ENCODE results near the gene ALDH18A1.

Gene ALDH18A1

DNA sequence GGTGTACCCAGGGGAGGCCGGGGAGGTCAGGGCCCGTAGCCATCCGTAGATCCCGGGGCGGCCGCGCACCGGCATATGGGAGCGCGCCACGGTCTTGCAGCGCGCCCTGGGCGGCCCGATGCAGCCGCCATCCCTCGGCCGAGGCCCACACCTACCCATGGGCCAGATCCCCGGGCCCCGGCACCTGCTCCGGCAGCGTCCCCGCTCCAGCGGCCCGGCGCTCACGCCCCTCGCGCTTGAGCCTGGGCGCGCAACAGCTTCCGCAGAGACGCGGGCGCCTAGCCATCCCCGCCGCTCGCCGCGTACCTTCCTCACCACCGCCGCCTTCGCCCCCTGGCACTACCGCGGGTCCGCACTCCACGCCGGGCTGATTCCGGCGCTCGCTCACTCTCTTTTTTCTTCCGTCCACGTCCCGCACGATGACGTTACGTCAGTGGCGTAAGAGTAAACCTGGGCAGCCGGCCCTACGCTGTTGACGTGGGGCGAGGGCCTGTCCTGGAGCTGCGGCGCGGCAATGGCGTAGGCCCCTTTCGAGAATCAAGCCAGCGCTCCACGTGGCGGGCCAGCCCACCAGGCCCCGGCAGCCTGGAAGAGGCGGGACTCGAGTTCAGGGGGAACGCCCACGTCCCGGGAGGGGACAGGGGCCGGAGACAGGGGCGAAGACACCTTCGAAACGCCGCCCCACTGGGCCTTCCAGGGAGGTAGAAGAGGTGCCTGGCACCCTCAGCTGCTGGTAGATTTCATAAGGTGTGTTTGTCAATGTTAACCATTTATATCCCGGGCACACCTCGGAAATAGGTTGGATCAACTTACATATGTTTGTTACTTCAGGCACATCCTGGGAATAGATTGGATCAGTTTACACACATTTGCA is at the start of gene ALDH18A1:
Gene ALDH18A1 (minus strand): TSS at position 421 of the 874 bp plus-strand sequence. CDS start 3,334 bp downstream, outside the sequence.
- no peaks in the 10 kb centered on the region for H3K27me3 ChIP-seq (ENCODE audit: control insufficient read depth, insufficient read depth, low read length)
- WGBS (ENCODE audit: insufficient coverage, insufficient read length), result no CpG with 5 or more reads among the region's 83 CpGs
- peak within 1 kb of the TSS; percentile 95 for H3K4me3 ChIP-seq (ENCODE audit: low read length)
- no peak within 1 kb of the TSS for H3K27ac ChIP-seq (ENCODE audit: low read length)
- H3K36me3 ChIP-seq (ENCODE audit: control insufficient read depth, insufficient read depth, low read length), result peaks cover 4% of the 10 kb centered on the region; the same call in 1 of the 2 replicates
- no peaks in the 10 kb centered on the region for H3K4me1 ChIP-seq (ENCODE audit: control insufficient read depth, insufficient read depth, low read length)
- H3K9me3 ChIP-seq (ENCODE audit: control insufficient read depth, insufficient read depth, low read length), result no peaks in the 10 kb centered on the region
- peak; percentile 91 for DNase-seq (ENCODE audit: low read depth, low spot score)

GRCh38 chr10:95698415-95698814 is 41.9 kb upstream of the ALDH18A1 start:
- no peak for DNase-seq (ENCODE audit: low read depth, low spot score)
- no peaks in the 10 kb centered on the region for H3K9me3 ChIP-seq (ENCODE audit: control insufficient read depth, insufficient read depth, low read length)
- WGBS (ENCODE audit: insufficient coverage, insufficient read length), result no CpG with 5 or more reads among the region's 2 CpGs
- H3K36me3 ChIP-seq (ENCODE audit: control insufficient read depth, insufficient read depth, low read length), result no peaks in the 10 kb centered on the region
- H3K4me1 ChIP-seq (ENCODE audit: control insufficient read depth, insufficient read depth, low read length), result no peaks in the 10 kb centered on the region
- no peaks in the 10 kb centered on the region for H3K27me3 ChIP-seq (ENCODE audit: control insufficient read depth, insufficient read depth, low read length)
- H3K4me3 ChIP-seq (ENCODE audit: low read length), result no peak overlapping the region
- no peak overlapping the region for H3K27ac ChIP-seq (ENCODE audit: low read length)

GRCh38 chr10:95697429-95697828 is 40.9 kb upstream of the ALDH18A1 start:
- Histone ChIP-seq H3K27ac (ENCODE audit: low read length) (no peak overlapping the region), H3K27me3 (ENCODE audit: control insufficient read depth, insufficient read depth, low read length) (no peaks in the 10 kb centered on the region), H3K4me3 (ENCODE audit: low read length) (no peak overlapping the region), H3K9me3 (ENCODE audit: control insufficient read depth, insufficient read depth, low read length) (no peaks in the 10 kb centered on the region), H3K36me3 (ENCODE audit: control insufficient read depth, insufficient read depth, low read length) (no peaks in the 10 kb centered on the region), H3K4me1 (ENCODE audit: control insufficient read depth, insufficient read depth, low read length) (no peaks in the 10 kb centered on the region)
- no CpG with 5 or more reads among the region's 3 CpGs for WGBS (ENCODE audit: insufficient coverage, insufficient read length)
- no peak for DNase-seq (ENCODE audit: low read depth, low spot score)

GRCh38 chr10:95694665-95695064 is 38.2 kb upstream of the ALDH18A1 start:
- WGBS (ENCODE audit: insufficient coverage, insufficient read length), result no CpG with 5 or more reads among the region's 18 CpGs
- H3K27ac ChIP-seq (ENCODE audit: low read length), result no peak overlapping the region
- no peaks in the 10 kb centered on the region for H3K27me3 ChIP-seq (ENCODE audit: control insufficient read depth, insufficient read depth, low read length)
- H3K4me1 ChIP-seq (ENCODE audit: control insufficient read depth, insufficient read depth, low read length), result no peaks in the 10 kb centered on the region
- no peak overlapping the region for H3K4me3 ChIP-seq (ENCODE audit: low read length)
- H3K9me3 ChIP-seq (ENCODE audit: control insufficient read depth, insufficient read depth, low read length), result no peaks in the 10 kb centered on the region
- no peak for DNase-seq (ENCODE audit: low read depth, low spot score)
- peaks cover 2% of the 10 kb centered on the region; the same call in 1 of the 2 replicates for H3K36me3 ChIP-seq (ENCODE audit: control insufficient read depth, insufficient read depth, low read length)

DNA sequence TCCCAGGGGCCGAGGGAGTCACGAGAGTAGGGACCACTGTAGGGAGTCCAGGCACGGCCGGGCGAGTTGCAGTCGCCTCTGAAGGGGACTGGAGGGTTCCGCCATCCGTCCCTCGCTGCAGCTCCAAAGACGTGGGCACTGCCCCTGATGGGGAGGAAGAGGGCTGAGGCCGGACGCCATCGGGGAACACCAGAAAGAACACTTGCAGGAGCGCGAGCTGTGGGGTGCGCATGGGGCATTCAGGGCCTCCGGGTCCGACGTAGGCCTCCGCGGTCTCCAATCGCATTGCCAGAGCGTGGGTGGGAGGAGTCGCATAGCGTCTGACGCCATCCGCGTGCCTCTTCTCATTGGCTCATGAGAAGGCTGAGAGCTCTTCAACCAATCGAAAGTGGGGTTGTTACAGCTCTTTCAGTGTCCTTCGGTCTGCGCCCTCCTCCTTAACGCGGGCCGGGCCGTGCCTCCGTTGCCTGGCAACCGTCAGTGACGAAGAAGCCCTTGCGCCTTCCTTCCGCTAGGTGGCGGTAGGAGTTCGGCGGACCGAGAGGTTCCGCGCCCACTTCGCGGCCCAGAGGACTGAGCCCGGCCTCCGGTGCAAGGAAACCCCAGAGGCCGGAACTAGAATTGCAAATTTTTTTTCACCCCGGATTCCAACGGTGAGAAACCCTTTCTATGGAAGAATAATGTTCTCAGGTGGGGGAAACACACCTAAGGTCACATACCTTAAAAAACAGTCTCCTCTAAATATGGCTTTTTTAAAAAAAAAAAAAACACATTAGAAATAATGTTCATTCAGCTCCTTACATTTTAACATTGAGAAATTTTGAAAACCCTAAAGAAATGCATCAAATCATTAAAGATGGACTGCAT is 37.4 kb upstream of the ALDH18A1 start, which contains the start of gene TCTN3:
Gene TCTN3 (minus strand): TSS at position 260 of the 867 bp plus-strand sequence. CDS start 28 bp downstream, at position 232.
- H3K27ac ChIP-seq (ENCODE audit: low read length), result no peak within 1 kb of the TSS
- no peaks in the 10 kb centered on the region for H3K27me3 ChIP-seq (ENCODE audit: control insufficient read depth, insufficient read depth, low read length)
- peaks cover 2% of the 10 kb centered on the region; the same call in 1 of the 2 replicates for H3K36me3 ChIP-seq (ENCODE audit: control insufficient read depth, insufficient read depth, low read length)
- peak; percentile 97 for DNase-seq (ENCODE audit: low read depth, low spot score)
- no peaks in the 10 kb centered on the region for H3K4me1 ChIP-seq (ENCODE audit: control insufficient read depth, insufficient read depth, low read length)
- H3K9me3 ChIP-seq (ENCODE audit: control insufficient read depth, insufficient read depth, low read length), result no peaks in the 10 kb centered on the region
- WGBS (ENCODE audit: insufficient coverage, insufficient read length), result no CpG with 5 or more reads among the region's 53 CpGs
- peak within 1 kb of the TSS; percentile 88; the same call in 1 of the 2 replicates for H3K4me3 ChIP-seq (ENCODE audit: low read length)

DNA sequence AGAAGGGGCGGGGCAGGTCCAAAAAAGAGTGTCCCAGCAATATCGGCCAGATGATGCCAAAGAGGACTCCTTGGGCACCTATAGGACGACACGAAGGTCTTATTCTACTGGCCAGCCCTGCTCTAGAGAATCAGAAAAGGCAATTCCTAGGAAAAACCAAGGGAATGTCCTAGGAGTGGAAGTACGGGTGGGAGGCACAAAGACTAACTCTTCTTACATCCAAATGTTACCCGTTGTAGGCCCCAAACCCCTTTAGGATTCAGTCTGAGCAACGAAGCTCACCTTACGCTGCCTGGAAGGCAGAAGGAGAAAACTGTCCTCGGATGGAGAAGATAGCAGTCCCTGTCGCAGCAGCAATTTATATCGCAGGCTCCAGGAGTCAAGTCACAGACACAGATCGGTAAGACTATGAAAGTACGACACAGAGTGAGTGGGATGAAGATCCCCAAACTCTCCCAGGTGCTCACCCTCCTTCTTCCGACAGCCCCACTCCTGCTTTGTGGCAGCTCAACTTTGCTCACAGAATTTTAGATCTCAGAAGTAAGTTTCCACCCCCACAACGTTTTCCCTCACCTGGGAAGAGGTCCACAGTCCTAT is 36.7 kb upstream of the ALDH18A1 start:
- no peak for DNase-seq (ENCODE audit: low read depth, low spot score)
- Histone ChIP-seq H3K27ac (ENCODE audit: low read length) (no peak overlapping the region), H3K4me3 (ENCODE audit: low read length) (peak overlapping the region; percentile 88; the same call in 1 of the 2 replicates)

DNA sequence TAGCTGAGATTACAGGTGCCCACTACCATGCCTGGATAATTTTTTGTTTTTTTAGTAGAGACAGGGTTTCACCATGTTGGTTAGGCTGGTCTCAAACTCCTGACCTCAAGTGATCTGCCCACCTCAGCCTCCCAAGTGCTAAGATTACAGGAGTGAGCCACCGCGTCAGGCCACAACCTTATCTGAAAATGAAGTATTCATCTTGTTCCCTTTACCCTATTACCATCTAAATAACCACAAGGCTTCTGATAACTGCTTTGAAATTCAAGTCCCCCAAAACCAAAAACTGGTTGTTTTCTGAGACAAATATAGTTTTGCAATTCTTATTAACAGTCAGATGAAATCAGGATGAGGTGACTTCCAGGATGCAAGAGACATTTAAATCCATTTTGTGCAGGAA is 34.8 kb upstream of the ALDH18A1 start:
- DNase-seq (ENCODE audit: low read depth, low spot score), result no peak
- Histone ChIP-seq H3K27ac (ENCODE audit: low read length) (no peak overlapping the region), H3K4me1 (ENCODE audit: control insufficient read depth, insufficient read depth, low read length) (no peaks in the 10 kb centered on the region), H3K27me3 (ENCODE audit: control insufficient read depth, insufficient read depth, low read length) (no peaks in the 10 kb centered on the region), H3K4me3 (ENCODE audit: low read length) (no peak overlapping the region), H3K9me3 (ENCODE audit: control insufficient read depth, insufficient read depth, low read length) (no peaks in the 10 kb centered on the region), H3K36me3 (ENCODE audit: control insufficient read depth, insufficient read depth, low read length) (peaks cover 6% of the 10 kb centered on the region; the same call in 1 of the 2 replicates)
- no CpG with 5 or more reads among the region's 2 CpGs for WGBS (ENCODE audit: insufficient coverage, insufficient read length)

More for the DNA sequence above, 36.7 kb upstream of the ALDH18A1 start:
- no CpG with 5 or more reads among the region's 15 CpGs for WGBS (ENCODE audit: insufficient coverage, insufficient read length)
- no peaks in the 10 kb centered on the region for H3K9me3 ChIP-seq (ENCODE audit: control insufficient read depth, insufficient read depth, low read length)
- no peaks in the 10 kb centered on the region for H3K4me1 ChIP-seq (ENCODE audit: control insufficient read depth, insufficient read depth, low read length)
- no peaks in the 10 kb centered on the region for H3K27me3 ChIP-seq (ENCODE audit: control insufficient read depth, insufficient read depth, low read length)
- peaks cover 2% of the 10 kb centered on the region; the same call in 1 of the 2 replicates for H3K36me3 ChIP-seq (ENCODE audit: control insufficient read depth, insufficient read depth, low read length)

- no CpG with 5 or more reads among the region's 2 CpGs for WGBS (ENCODE audit: insufficient coverage, insufficient read length)
- H3K36me3 ChIP-seq (ENCODE audit: control insufficient read depth, insufficient read depth, low read length), result peaks cover 6% of the 10 kb centered on the region; the same call in 1 of the 2 replicates
- H3K4me1 ChIP-seq (ENCODE audit: control insufficient read depth, insufficient read depth, low read length), result no peaks in the 10 kb centered on the region
- no peak for DNase-seq (ENCODE audit: low read depth, low spot score)
- H3K9me3 ChIP-seq (ENCODE audit: control insufficient read depth, insufficient read depth, low read length), result no peaks in the 10 kb centered on the region
- no peaks in the 10 kb centered on the region for H3K27me3 ChIP-seq (ENCODE audit: control insufficient read depth, insufficient read depth, low read length)
- H3K27ac ChIP-seq (ENCODE audit: low read length), result no peak overlapping the region
- no peak overlapping the region for H3K4me3 ChIP-seq (ENCODE audit: low read length)
These were observed 32.1 kb upstream of the ALDH18A1 start for GRCh38 chr10:95688648-95689047.

DNA sequence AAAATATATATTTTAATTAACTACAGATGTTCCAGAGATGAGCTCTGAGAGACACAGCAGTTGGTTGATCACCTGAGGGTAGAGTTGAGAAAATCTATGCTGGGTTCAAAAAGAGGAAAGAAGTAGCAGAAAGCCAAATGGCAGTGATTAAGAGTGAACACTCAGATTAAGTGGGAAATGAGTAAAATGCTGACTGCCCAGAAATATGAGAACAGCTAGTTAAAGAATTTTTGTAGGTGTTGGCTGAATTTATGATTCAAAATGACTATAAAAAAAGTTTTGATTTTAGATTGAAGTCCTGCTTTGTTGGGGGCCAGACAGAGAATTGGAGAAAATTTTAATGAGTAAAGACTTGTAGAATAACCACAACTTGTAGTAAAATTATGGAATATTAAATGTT is 27.5 kb upstream of the ALDH18A1 start:
- Histone ChIP-seq H3K27me3 (ENCODE audit: control insufficient read depth, insufficient read depth, low read length) (no peaks in the 10 kb centered on the region), H3K27ac (ENCODE audit: low read length) (no peak overlapping the region), H3K9me3 (ENCODE audit: control insufficient read depth, insufficient read depth, low read length) (no peaks in the 10 kb centered on the region), H3K36me3 (ENCODE audit: control insufficient read depth, insufficient read depth, low read length) (peaks cover 12% of the 10 kb centered on the region; the same call in 1 of the 2 replicates), H3K4me3 (ENCODE audit: low read length) (no peak overlapping the region), H3K4me1 (ENCODE audit: control insufficient read depth, insufficient read depth, low read length) (no peaks in the 10 kb centered on the region)
- DNase-seq (ENCODE audit: low read depth, low spot score), result no peak

Data from iPS DF 6.9 (cell line).